H4 (cell line): ENCODE results near the gene YJEFN3. TPM values are rescaled to one million over a fixed set of nuclear protein-coding genes. Genes with fewer than 3 reads are reported as not detected.
A peak's percentile ranks its signal among the peaks of the same experiment; 100 is the strongest.

Source experiments
- DNase-seq: peaks from one replicate; pipeline ENCODE4 v3.0.0-alpha.2; 2015; ENCODE audit warnings: low spot score
- total RNA-seq: library from RNA; depleted of rRNA; stranded (reverse); fragments of >200 nt; shearing (Covaris generic); gene quantifications from 2 replicates; pipeline ENCODE4 v1.2.3, GENCODE V29; 2014; rRNA removed

Gene YJEFN3, protein sequence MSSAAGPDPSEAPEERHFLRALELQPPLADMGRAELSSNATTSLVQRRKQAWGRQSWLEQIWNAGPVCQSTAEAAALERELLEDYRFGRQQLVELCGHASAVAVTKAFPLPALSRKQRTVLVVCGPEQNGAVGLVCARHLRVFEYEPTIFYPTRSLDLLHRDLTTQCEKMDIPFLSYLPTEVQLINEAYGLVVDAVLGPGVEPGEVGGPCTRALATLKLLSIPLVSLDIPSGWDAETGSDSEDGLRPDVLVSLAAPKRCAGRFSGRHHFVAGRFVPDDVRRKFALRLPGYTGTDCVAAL
- 0.10 TPM in 1 of 2 replicates, not detected in the other for total RNA-seq

DNA sequence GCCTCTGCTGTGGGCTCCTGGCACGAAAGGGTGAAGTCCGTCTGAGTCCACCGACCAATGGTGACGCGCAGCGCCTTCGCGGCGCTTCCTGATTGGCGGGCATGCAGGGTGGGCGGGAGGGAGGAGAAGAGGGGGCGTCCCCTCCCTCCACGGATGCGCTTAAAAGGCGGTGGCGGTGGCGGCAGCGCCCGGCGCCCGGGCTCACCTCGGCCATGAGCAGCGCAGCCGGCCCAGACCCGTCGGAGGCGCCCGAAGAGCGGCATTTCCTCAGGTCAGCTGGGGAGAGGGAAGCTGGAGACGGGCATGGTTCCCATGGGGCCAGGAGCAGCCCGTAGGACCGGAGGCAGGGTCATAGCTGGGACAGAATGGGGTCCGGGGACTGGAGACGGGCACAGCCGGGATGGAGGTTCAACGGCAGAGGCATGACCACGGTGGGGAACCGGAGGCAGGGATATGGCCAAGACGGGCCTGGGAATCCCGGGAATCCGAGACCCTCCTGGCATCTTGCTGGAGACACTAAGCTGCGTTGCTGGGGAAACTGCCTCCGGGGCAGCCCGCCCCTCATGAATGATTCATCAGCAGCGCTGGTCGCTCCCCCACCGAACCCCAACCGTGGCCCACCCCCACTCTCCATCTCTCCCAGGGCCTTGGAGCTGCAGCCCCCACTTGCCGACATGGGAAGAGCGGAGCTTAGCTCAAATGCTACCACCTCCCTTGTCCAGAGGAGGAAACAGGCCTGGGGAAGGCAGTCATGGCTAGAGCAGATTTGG, at the start of gene YJEFN3:
Gene YJEFN3, plus strand, starts transcription at position 191 of the 770 bp plus-strand sequence. Its CDS starts 22 bp downstream, at position 213.
- DNase-seq = no peak

DNA sequence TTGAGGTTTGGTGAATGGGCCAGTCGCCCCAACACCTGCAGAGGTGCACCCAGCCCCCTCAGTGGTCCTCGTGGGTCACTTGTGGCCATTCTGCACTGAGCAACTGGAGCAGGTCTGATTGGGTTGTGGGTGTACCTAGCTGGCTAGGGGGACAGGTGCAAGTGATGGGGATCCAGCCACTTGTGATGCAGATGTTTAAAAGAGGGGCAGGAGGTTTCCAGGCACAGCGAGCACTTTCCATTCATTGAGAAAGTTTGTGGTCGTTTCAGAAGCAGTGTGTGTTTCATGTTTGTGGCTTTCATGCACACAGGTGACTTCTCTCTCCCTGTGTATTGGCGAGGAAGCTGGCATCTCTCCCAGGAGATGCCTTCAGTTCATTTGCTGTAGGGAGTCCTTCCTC, 48.0 kb upstream of the YJEFN3 start:
- DNase-seq = no peak

DNA sequence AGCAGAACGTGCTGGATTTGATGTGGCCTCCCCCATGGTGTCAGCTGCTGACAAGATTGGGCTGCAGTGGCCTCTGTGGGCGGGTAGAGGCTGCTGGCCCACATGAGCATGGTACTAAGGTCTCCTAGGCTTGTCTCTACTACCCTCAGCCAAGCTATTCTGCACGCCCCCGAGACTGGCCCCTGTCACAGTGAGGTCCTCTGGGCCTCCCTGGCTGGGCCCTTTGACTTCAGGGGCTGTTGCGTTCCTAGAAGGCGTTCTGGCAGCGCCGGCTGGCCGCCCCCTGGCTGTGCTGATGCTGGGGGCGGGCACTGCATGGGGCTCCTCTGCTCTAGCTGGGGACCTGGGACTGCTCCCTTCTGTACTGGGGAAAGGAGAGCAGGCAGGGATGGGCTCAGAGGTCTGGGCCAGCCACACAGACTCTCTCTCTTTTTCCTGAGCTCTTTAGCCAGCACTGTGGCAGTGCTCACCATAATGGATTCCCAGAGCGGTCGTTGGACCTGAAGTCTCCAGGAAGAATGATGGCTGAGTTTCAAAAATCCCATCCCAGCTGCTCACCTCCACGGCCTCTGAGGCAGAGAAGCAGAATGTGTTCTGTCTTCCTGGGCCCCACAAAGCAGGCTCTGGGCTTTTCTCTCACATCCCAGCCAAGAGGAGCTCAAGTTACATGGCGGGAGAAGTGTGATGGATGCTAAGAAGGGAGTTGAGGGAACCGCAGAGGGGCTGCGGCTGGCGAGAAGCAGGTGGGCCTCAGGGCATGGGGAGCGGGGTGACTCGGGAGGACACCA, 45.7 kb upstream of the YJEFN3 start:
- no peak for DNase-seq

DNA sequence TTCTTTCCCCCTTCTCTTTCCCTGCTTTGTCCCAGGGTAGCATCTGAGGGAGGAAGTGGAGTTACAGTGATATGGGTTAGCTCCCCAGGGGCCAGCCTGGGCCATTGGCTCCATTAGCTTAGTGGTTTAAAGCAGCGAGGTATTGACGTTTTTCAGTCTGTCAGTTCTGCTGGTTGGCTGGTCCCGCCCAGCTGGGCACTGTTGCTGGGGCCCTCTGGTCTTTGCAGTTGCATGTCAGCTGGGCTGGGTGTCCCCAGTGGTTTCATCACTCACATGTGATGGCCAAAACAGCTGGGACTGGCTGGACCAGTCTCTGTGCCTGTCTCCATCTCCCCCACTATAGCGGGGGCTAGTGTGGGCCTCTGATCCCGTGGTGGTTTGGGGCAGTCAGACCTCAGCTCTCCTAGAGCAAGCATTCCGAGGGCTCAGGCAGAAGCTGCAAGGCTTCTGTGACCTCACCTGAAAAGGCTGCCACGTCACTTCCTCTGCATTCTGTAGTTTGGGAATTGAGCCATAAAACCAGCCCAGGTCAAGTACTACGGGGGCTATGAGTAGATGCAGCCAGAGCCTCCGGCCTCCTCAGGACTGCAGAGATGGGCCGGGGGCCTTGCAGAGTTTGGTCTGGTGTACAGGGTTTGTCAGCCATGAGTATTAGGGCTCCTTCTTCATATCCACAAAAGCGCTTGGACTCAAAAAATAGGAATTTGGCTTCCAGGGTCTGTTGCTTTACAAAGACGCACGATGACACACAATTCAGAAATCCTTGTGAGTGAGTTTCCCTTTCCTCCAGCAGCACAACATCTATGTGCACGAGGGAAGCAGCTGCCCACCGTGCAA, 43.3 kb upstream of the YJEFN3 start:
- DNase-seq = no peak

DNA sequence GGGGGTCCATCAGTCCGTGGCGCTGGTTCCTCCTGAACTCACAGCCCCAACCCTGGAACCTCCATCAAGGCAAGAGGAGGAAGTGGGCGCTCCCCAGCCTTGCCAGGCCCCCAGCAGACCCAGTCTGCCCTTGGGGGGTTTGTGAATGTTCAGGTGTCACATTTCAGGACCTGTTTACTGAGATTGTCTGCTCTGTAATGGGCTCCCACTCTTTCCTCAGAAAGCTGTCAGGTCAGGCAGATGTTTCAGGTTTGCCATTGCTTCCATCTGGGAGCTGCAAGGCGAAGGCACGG, 42.8 kb upstream of the YJEFN3 start:
- DNase-seq = no peak

DNA sequence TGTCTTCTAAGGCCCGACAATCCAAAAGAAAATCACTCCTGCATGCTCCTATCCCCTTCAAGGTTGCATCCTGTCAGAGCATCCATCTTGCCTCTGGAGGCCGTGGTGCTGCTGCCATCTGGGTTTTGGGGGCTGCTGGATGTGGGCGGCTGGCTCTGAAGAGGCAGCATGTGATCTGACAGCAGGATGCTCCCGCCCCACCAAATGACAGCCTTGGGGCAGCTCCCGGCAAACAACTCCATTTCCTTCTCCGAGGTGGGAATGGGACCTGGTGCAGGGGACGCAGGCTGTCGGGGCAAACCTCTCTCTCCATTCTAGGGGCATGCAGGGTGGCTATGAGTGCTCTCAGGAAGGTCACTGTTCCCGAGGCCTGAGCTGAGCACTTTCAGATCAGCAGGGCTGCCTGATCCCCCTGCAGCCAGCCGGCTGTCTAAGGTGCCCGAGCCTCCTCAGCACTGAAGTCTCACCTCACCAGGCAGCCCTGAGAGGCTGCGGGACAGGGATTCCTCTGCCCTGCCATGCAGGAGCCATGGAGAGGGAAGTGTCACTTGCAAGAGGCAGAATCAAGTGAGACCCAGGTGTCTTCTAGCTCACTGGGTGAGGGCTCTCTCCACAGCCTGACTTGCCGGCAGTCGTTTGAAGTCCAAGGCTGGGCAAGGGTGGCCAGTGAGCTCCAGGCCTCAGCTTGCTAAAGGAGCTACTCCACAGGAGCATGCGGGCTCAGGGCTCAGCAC, 42.2 kb upstream of the YJEFN3 start:
- DNase-seq = no peak

DNA sequence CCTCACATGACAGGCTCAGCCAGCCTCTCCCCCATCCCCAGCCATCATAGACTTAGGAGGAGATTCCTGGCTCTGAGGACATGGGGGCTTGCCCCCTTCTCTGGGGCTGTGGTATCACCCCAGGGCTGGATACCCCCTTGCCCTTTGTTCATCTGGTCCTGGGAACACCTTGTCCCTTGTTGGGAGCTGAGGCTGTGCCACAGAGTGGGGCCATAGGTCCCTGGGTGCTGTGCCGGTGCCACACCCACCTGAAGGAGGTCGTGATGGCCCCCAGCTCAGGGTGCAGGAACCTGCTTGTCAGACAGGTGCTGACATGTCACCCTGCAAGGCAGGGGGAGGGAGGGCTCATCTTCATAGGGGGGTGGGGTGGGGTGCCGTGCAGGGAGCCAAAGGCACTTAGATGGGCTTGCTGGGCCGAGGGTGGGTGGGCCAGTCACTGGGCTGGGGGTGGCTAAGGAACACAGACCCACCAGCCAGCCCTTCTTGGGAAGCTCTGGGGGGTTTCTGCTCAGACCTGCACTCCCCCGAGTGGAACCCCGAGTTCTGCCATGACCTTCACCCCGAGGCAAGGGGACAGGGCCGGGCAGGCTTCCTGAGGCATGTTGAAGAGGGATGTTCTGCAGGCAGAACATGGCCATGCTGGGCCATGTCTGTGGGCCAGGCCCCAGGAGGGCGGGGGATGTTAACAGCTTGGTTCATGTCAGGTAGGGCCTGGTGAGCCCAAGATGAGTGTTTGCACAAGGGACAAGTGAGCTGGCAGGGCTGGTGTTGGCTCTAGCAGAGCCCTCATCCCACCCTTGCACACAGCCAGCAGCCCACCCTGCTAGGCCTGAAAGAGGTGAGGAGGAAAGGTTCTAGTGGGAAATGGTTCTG, 41.4 kb upstream of the YJEFN3 start:
- DNase-seq = no peak

DNA sequence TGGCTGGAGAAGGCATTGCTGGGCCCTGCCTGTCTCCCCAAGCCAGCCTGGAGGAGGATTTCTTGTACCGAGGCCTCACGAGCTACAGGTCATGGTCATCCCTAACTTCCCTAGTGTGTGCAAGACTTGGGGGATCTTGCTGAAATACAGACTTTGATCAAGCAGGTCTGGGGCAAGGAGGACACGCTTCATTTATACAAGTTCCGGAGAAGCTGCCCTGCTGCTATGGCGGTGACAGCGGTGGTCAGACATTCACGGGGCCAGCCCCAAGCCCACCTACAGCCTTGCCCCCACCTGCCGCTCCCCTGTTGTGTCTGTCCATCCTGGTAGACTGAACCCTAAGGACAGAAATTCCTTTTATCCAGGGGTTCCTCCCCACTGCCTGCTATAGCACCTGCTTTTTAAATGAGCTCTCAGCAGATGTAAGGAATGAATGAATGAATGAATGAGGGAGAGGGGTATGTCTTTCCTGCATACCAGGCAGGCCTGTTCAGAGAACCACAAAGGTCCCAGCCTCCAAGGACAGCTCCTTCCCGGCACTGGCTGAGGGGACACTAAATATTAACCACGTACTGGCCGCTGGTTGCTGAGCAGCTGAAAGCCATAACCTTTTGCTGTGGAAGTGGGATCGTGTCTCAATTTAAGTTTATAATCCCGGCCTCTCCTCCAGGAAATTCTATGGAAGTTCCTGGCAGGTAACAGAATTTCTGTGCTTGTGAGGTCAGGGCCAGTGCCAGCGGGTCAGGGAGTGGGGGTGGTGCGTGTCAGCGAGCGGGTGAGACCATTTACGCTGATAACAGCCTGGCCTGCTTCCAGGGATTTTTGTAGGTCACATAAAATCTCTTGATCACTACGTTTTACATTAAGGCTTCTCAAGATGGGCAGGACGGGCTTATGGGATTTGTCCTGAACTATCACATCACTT, 40.5 kb upstream of the YJEFN3 start:
- DNase-seq = no peak

DNA sequence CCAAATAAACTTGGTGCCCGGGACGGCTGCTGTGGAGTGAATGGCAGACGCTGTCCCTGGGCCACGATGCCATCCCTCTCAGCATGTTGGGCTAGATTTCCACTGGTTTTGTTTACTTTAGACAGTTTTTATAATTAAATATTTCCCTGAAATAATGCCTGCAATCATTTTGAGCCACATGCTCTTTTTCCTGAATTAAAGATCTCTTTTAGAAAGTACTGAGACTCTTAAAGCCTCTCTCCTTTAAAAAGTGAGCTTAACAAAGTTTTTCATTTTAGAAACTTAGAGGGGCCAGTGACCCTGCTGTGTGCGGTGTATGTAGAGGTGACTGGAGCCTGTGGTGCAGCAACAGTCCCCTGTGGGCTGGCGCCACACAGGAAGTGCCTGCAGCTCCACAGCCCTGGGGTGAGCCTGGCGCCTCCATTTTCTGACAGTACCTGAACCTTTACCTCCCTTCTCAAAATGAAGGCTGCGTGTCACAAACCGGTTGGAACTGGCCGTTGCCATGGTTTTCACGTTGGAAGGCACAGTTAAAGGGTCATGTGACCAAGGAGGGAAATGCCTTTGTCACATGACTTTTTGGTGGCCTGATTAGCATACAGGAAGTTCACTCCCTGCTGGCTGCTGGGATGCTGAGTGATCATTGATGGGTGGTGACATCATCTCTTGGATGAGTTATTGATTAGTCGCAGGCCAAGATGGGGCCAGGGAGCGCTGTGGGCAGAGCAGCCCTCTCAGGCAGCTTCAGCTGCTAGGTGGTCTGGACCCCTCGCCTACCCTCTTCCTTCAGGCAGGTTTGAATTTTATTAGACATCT, 39.6 kb upstream of the YJEFN3 start:
- DNase-seq = peak; percentile 92

DNA sequence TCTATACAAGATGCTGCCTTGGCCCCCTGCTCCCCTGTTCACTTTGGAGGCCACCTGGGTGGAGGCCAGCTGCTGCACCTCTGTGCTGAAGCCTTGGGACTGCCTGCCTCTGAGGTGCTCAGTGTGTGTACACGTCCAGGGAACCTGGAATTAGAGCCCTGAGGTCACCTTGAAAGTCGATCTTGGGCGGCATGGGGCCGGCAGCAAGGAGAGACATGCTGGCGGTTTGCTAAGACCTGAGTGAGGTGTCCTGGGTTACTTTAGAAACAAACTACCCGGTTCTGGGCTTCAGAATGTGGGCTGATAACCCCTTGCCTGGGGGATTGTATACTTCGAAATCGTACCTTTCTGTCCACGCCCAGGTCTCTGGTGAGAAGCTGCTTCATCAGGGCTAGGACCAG, 38.9 kb upstream of the YJEFN3 start:
- no peak for DNase-seq

DNA sequence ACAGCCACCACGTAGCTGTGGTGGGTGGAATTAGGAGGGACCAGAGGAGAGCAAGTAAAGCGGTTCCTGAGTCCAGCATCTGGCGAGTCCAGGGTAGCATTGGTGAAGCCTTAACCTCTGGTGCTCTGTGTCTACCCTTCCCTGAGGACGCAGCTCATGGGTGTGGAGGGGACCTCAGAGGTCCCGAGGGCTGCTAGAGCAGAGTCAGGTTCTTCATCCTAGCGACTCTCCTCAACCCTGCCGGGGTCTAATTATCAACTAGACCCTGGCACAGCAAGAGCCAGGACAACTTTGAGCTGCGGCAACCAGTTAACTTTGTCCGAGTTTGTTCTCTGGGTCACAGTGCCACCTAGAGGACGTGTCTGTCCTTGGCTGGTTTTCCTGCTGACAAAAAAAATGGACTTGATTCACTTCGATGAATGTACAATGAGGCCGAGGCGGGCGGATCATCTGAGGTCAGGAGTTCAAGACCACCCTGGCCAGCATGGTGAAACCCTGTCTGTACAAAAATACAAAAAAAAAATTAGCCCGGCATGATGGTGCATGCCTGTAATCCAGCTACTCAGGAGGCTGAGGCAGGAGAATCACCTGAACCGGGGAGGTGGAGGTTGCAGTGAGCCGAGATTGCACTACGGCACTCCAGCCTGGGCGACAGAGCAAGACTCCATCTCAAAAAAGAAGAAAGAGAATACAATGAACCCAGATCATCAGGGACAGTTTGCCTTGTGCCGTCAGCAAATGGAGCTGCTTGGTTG, 38.3 kb upstream of the YJEFN3 start:
- DNase-seq = peak; percentile 66

DNA sequence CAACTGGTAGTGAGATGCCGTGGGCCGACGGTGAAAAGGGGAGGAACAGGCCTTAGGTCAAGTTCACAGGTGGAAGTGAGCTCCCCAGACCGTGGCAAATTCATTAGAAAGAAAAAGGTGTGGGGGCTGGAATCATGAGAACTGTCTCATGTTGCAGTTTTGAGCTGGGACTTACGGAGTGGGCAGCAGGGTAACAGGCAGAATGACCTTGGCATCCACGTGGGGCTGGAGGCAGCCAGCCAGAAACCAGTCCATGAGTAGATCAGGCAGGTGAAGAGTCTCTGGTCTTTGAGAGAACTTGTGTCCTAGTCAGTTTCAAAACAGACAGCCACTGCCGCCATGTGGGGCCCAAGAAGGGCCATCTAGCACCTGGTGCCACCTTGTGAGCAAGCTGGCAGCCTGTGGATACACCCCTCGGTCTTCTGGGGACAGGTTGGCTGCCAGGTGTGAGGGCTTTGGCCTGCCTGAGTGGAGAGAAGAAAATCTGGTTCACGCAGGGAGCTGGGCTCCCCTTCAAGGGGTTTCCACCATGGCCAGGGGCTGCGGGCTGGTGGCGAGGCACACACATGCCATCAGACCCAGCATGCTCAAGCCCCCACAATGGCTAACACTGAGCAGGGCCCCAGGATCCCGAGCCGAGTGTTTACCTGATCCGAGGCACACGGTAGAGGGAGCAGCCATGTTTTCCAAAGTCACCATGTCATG, 37.2 kb upstream of the YJEFN3 start:
- no peak for DNase-seq

DNA sequence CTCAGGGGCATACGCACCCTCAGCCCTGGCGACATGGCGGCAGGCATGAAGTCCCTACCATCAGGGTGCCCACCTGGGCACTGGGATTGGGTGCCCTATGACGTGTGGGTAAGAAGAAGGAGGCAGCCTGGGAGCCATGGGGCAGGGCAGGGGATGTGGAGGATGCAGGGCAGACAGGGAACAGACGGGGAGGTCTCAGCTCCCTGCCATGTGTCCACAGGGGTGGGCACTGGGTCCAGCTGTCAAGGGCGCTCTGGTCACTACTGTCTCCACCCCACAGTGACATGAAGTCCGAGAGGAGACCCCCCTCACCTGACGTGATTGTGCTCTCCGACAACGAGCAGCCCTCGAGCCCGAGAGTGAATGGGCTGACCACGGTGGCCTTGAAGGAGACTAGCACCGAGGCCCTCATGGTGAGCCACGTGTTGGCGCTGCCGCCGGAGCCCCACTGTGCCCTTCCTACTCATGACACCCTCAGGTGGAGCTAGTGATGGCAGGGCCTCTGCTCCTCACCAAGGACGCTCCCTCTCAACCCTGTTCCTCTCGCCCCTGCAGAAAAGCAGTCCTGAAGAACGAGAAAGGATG, 36.6 kb upstream of the YJEFN3 start:
- no peak for DNase-seq

DNA sequence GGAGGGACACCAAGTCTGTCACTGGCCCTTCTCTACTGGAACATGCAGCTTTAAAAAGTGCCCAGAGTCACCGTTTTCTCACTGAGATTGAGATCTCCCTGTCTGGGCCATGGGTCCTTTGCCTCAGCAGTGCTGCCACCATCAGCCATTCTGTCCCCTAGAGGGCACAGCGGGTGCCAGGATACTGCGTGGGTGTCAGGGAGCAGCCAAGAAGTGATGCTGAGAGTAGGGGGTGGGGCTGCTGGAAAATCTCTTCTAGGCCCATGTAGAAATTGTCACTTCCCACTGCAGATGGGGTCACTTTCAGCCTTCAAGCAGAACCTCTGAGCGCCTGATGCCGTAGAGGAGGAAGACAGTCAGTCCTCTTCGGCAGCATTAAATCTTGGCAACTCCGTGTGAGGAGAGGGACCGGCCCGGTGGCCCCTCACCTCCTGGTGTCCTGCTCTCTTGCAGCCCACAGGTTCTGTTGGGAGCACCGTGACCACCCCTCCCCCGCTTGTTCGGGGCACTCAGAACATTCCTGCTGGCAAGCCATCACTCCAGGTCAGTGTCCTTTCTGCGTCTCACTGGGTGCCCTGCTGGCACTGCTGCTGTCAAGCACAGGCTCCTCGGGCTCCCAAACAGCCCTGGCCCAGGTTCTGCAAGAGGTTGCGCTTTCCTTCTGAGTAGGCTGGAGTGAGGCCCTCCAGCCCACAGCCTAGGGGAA, 34.7 kb upstream of the YJEFN3 start:
- no peak for DNase-seq
